Raji (cell line): Measurements from ENCODE around the gene LARP6.

ENCODE experiments used
- POLR2A ChIP-seq: IDR thresholded peaks from 2 replicates; pipeline ENCODE4 v1.6.1; 2011; ENCODE audit warnings: low read depth, low read length, control low read depth; ENCODE audit not compliant: insufficient read depth

The LARP6 gene

GRCh38 chr15:70845602-70846360 lies 8.2 kb downstream of the LARP6 start:
- no peak for TF ChIP-seq POLR2A

- TF ChIP-seq POLR2A, result no peak
Measured at GRCh38 chr15:70837476-70837875, 16.5 kb downstream of the LARP6 start.

GRCh38 chr15:70835841-70836240 lies 18.1 kb downstream of the LARP6 start:
- no peak for TF ChIP-seq POLR2A

GRCh38 chr15:70835415-70835814 lies 18.5 kb downstream of the LARP6 start:
- TF ChIP-seq POLR2A, result no peak

GRCh38 chr15:70834999-70835398 lies 19.0 kb downstream of the LARP6 start:
- no peak for TF ChIP-seq POLR2A

GRCh38 chr15:70833861-70834765 lies 19.8 kb downstream of the LARP6 start:
- TF ChIP-seq POLR2A, result no peak

- no peak for TF ChIP-seq POLR2A
Measured at GRCh38 chr15:70833422-70833821, 20.5 kb downstream of the LARP6 start.

- TF ChIP-seq POLR2A, result no peak
Measured at GRCh38 chr15:70832176-70832575, 21.8 kb downstream of the LARP6 start.

GRCh38 chr15:70831094-70831911 lies 22.7 kb downstream of the LARP6 start:
- no peak for TF ChIP-seq POLR2A

GRCh38 chr15:70830615-70831014 lies 23.3 kb downstream of the LARP6 start:
- no peak for TF ChIP-seq POLR2A

- TF ChIP-seq POLR2A, result no peak
Measured at GRCh38 chr15:70829371-70830166, 24.4 kb downstream of the LARP6 start.

GRCh38 chr15:70827721-70828120 lies 26.2 kb downstream of the LARP6 start:
- TF ChIP-seq POLR2A, result no peak

GRCh38 chr15:70826634-70827033 lies 27.3 kb downstream of the LARP6 start:
- no peak for TF ChIP-seq POLR2A

GRCh38 chr15:70825841-70826240 lies 28.1 kb downstream of the LARP6 start:
- TF ChIP-seq POLR2A, result no peak
